Measurements from ENCODE around the gene FKBP1A.

The FKBP1A gene

DNA sequence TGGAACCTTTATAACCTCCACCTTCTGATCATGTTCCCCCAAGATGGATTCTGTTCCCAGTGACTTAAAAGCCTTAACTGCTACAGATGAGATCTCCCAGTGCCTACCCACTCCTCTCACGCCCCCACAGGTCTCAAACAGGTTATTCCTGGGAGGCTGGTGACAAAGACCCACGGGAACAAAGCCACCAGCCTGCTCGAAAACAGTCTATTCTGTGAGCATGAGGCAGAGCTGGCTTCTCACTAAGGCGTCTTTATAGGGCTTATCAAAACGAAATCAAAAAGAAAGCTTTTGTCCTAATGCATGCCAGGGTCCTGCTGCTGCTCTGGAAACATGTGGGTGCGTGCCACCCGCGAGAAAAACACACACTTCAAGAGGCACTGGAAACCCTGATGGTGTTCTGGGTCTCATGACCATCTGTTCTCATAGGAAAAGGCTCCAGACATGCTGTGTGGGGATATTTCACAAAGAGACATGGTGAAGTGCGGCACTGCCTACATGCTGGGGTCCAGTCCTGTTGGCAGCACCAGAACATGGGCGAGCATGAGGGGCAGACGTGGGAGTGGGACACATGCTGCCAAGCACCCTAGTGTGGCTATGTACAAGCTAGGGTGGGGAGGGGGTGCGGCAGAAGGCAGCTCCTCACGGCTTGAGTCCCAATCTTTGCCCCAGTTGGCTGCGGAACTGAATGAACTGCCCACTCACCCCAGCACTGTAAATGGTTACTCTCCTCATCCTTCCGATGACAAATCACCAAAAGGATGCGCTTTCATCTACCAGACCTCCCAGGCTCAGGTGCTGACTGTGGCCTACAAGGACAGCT lies 2.1 kb downstream of the FKBP1A start:
- TF ChIP-seq, protein P1, sequence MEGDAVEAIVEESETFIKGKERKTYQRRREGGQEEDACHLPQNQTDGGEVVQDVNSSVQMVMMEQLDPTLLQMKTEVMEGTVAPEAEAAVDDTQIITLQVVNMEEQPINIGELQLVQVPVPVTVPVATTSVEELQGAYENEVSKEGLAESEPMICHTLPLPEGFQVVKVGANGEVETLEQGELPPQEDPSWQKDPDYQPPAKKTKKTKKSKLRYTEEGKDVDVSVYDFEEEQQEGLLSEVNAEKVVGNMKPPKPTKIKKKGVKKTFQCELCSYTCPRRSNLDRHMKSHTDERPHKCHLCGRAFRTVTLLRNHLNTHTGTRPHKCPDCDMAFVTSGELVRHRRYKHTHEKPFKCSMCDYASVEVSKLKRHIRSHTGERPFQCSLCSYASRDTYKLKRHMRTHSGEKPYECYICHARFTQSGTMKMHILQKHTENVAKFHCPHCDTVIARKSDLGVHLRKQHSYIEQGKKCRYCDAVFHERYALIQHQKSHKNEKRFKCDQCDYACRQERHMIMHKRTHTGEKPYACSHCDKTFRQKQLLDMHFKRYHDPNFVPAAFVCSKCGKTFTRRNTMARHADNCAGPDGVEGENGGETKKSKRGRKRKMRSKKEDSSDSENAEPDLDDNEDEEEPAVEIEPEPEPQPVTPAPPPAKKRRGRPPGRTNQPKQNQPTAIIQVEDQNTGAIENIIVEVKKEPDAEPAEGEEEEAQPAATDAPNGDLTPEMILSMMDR (conservative IDR thresholded peaks at IDR 0.05; ENCODE audit: low read depth) = no peak
- ChIA-PET CTCF (interaction anchor here (0.7 to 1.0 kb wide), 3 partner anchors 78 to 1679 kb away, joined by 3 to 6 read pairs (median 5); no protein-coding TSS in a partner anchor), POLR2A (ENCODE audit: low non-redundant PET) (no interaction called here)
- H3K27ac ChIP-seq = peak overlapping the region; percentile 39
- no peak for DNase-seq (ENCODE audit: low spot score)

- peak overlapping the region; percentile 39 for H3K27ac ChIP-seq
- ChIA-PET CTCF (interaction anchor here (0.6 kb wide), 1 partner anchor 46 kb away, joined by 8 read pairs; no protein-coding TSS in a partner anchor), POLR2A (ENCODE audit: low non-redundant PET) (no interaction called here)
- TF ChIP-seq, protein P1 (conservative IDR thresholded peaks at IDR 0.05; ENCODE audit: low read depth) = no peak
- no peak for DNase-seq (ENCODE audit: low spot score)
Observed at GRCh38 chr20:1389703-1390580, 2.9 kb downstream of the FKBP1A start.

- CTCF ChIA-PET = no interaction called here
- POLR2A ChIA-PET (ENCODE audit: low non-redundant PET) = no interaction called here
- TF ChIP-seq, protein P1 (conservative IDR thresholded peaks at IDR 0.05; ENCODE audit: low read depth) = no peak
- DNase-seq (ENCODE audit: low spot score) = no peak
- H3K27ac ChIP-seq = peak overlapping the region; percentile 39
Observed at GRCh38 chr20:1388741-1389483, 3.9 kb downstream of the FKBP1A start.

DNA sequence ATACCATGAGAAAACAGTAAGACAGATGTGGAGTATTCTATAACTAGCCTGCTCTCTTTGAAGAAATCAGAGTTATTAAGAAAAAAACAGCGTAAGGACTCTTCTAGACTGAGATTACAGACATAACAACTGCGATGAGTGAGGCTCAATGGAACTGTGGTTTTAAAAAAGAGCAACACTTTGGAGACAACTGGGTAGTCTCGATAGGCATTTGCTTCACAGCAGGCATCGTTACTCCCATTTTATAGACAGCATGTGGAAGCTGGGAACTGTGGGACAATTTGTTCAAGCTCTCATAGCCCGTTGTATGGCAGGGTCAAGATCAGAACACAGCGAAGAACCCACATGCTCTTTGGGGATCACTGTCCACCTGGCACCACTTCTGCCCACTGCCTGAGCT lies 4.6 kb downstream of the FKBP1A start:
- H3K27ac ChIP-seq = peak overlapping the region; percentile 39
- DNase-seq (ENCODE audit: low spot score) = no peak
- TF ChIP-seq, protein P1 (conservative IDR thresholded peaks at IDR 0.05; ENCODE audit: low read depth) = no peak
- CTCF ChIA-PET = no interaction called here
- POLR2A ChIA-PET (ENCODE audit: low non-redundant PET) = no interaction called here

DNA sequence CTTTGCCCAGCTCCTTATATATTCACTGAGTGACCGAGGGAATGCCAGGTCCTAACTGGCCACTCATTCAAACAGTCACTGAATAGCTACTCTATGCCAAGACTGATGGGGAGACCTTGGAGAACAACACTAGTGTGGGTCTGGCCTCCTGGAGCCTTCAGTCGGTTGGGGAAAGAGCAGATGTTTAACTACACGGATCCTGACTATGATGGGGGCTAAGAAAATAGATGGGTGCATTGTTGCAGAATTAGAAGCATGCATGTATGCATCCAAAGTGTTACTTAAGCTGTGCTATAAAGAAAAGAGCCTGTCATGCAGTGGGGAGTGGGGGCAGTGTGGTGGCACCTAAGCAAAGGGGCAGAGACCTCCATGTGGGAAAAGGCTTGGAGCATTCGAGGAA lies 6.5 kb downstream of the FKBP1A start:
- TF ChIP-seq, protein P1 (conservative IDR thresholded peaks at IDR 0.05; ENCODE audit: low read depth) = no peak
- no peak overlapping the region for H3K27ac ChIP-seq
- ChIA-PET POLR2A (ENCODE audit: low non-redundant PET) (no interaction called here), CTCF (no interaction called here)
- DNase-seq (ENCODE audit: low spot score) = no peak
